ENCODE data around the gene TBC1D3E.
A peak's percentile ranks its signal among the peaks of the same experiment; 100 is the strongest.
"Not testable (repeated sequence)": the region's sequence is repeated elsewhere in the genome, so short reads cannot be mapped to it uniquely, and the experiment has no call there.

Gene TBC1D3E

GRCh38 chr17:38127651-38128050 lies at the start of gene TBC1D3E:
TBC1D3E (plus strand) TSS chr17:38127951; CDS start chr17:38129496, 1,545 bp downstream.
- in situ Hi-C loops (cut with MboI; ENCODE audit: low sequenced_read_pairs); H3K4me1 ChIP-seq; H3K9me3 ChIP-seq; H3K36me3 ChIP-seq (replicated peaks); H3K4me3 ChIP-seq; H3K27me3 ChIP-seq (ENCODE audit: low read depth); DNase-seq (ENCODE audit: low spot score in 2 of 2): not testable (repeated sequence)

GRCh38 chr17:38087344-38087743 lies 40.4 kb upstream of the TBC1D3E start:
- H3K4me1 ChIP-seq; H3K27me3 ChIP-seq (ENCODE audit: low read depth); H3K36me3 ChIP-seq (replicated peaks); in situ Hi-C loops (cut with MboI; ENCODE audit: low sequenced_read_pairs); H3K4me3 ChIP-seq; H3K9me3 ChIP-seq; DNase-seq (ENCODE audit: low spot score in 2 of 2): not testable (repeated sequence)

GRCh38 chr17:38088120-38088519 lies 39.6 kb upstream of the TBC1D3E start:
- DNase-seq (ENCODE audit: low spot score in 2 of 2), result peak in 1 of 2 experiments; percentile 1
- H3K4me3 ChIP-seq; H3K4me1 ChIP-seq; H3K27me3 ChIP-seq (ENCODE audit: low read depth); in situ Hi-C loops (cut with MboI; ENCODE audit: low sequenced_read_pairs); H3K9me3 ChIP-seq; H3K36me3 ChIP-seq (replicated peaks): not testable (repeated sequence)

- in situ Hi-C loops (cut with MboI; ENCODE audit: low sequenced_read_pairs); H3K9me3 ChIP-seq; H3K4me3 ChIP-seq; H3K36me3 ChIP-seq (replicated peaks); H3K4me1 ChIP-seq; H3K27me3 ChIP-seq (ENCODE audit: low read depth); DNase-seq (ENCODE audit: low spot score in 2 of 2): not testable (repeated sequence)
Observed at GRCh38 chr17:38094059-38094694, 33.6 kb upstream of the TBC1D3E start.

GRCh38 chr17:38099262-38099661 lies 28.5 kb upstream of the TBC1D3E start:
- DNase-seq (ENCODE audit: low spot score in 2 of 2); H3K36me3 ChIP-seq (replicated peaks); in situ Hi-C loops (cut with MboI; ENCODE audit: low sequenced_read_pairs); H3K9me3 ChIP-seq; H3K27me3 ChIP-seq (ENCODE audit: low read depth); H3K4me1 ChIP-seq; H3K4me3 ChIP-seq: not testable (repeated sequence)

GRCh38 chr17:38119829-38120228 lies 7.9 kb upstream of the TBC1D3E start:
- H3K4me1 ChIP-seq; H3K9me3 ChIP-seq; H3K27me3 ChIP-seq (ENCODE audit: low read depth); DNase-seq (ENCODE audit: low spot score in 2 of 2); in situ Hi-C loops (cut with MboI; ENCODE audit: low sequenced_read_pairs); H3K4me3 ChIP-seq; H3K36me3 ChIP-seq (replicated peaks): not testable (repeated sequence)

GRCh38 chr17:38134860-38135259 lies 7.1 kb downstream of the TBC1D3E start:
- H3K27me3 ChIP-seq (ENCODE audit: low read depth); DNase-seq (ENCODE audit: low spot score in 2 of 2); H3K4me1 ChIP-seq; H3K9me3 ChIP-seq; H3K4me3 ChIP-seq; H3K36me3 ChIP-seq (replicated peaks); in situ Hi-C loops (cut with MboI; ENCODE audit: low sequenced_read_pairs): not testable (repeated sequence)

All from HAP-1 (cell line).